AG10803 (cell line): Measurements from ENCODE around the gene RGS6.

Experiments
- DNase-seq: peaks from one replicate; pipeline ENCODE4 v3.0.0; 2010; ENCODE audit warnings: low read depth
- H3K4me3 ChIP-seq: 2 replicates; pipeline ENCODE4 v1.5.1; 2011; ENCODE audit warnings: mild to moderate bottlenecking, low read length, control low read depth
- TF ChIP-seq, protein P1 (sequence below): conservative IDR thresholded peaks from 2 replicates; pipeline ENCODE4 v1.5.1; 2011; ENCODE audit warnings: mild to moderate bottlenecking, low read length, control low read depth, inconsistent platforms

The RGS6 gene

DNA sequence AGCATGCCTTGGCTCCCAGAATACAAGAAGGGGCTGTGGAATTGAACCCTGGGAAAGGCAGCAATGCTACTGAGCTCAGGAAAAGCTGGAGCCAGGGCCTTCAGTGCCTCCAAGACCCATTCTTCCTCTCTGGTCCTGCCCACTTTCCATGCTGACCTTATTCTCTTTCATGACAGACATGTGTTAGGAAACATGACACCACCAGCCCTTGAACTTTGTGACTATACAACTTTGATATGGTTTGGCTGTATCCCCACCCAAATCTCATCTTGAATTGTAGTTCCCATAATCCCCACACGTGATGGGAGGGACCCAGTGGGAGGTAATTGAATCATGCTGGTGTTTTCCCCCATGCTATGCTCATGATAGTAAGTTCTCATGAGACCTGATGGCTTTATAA lies 553.5 kb downstream of the RGS6 start:
- TF ChIP-seq, protein P1, sequence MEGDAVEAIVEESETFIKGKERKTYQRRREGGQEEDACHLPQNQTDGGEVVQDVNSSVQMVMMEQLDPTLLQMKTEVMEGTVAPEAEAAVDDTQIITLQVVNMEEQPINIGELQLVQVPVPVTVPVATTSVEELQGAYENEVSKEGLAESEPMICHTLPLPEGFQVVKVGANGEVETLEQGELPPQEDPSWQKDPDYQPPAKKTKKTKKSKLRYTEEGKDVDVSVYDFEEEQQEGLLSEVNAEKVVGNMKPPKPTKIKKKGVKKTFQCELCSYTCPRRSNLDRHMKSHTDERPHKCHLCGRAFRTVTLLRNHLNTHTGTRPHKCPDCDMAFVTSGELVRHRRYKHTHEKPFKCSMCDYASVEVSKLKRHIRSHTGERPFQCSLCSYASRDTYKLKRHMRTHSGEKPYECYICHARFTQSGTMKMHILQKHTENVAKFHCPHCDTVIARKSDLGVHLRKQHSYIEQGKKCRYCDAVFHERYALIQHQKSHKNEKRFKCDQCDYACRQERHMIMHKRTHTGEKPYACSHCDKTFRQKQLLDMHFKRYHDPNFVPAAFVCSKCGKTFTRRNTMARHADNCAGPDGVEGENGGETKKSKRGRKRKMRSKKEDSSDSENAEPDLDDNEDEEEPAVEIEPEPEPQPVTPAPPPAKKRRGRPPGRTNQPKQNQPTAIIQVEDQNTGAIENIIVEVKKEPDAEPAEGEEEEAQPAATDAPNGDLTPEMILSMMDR = no peak
- no peak overlapping the region for H3K4me3 ChIP-seq
- no peak for DNase-seq

DNA sequence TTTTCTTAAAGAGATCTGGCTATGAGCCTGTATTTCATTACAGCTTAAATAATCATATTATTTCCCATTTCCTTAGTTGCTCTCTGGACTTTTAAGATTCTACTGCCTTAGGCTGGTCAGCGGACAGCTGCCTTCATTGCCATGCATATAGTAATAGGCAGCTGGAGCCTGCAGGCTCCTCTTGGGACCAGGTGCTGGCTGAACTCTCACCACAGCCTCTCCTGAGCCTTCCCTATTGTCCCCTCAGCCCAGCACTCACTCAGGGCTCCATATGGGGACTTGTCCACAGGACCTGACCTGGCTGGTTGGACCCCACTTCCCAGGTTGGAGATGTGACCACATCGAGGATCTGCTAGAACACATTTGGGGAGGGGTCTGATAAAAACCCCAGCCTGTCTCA lies 556.3 kb downstream of the RGS6 start:
- no peak for DNase-seq
- no peak overlapping the region for H3K4me3 ChIP-seq
- TF ChIP-seq, protein P1 = no peak

DNA sequence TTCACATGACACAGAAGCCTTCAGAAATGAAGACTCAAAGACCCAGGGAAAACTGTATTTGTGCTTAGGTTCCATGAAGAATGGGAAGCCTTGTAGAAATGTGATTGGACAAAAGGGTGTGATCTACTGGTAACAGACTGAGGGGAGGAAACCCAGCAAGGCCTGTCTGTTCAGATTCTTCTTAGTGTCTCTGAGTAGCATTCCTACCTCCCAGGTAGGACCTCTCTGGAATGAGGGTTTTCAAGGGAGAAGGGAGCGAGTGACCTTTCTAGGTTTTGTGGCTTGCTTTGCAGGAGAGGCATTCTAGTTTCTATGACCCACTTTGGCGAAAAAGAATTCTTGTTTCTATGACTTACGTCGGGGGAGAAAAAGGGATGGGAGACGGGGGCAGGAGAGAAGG lies 560.0 kb downstream of the RGS6 start:
- no peak for DNase-seq
- no peak overlapping the region for H3K4me3 ChIP-seq
- TF ChIP-seq, protein P1 = no peak

DNA sequence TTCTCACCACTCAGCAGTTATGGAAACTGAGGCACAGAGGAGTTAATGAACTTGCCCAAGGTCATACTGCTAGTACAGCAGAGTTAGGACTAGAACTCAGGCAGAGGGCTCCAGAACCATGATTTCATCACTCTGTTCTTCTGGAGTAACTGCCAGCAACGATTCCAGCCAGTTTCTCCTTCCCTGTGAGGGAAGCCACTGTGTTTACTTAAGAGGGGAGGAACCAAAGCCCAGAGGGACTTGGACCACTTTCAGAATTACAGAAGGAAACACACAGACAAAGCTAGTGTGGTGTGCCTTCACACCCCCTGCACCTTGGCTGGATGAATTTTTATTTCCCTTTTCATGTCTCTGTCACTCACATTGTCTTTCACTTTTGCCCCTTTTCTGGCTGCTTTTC lies 563.4 kb downstream of the RGS6 start:
- no peak overlapping the region for H3K4me3 ChIP-seq
- no peak for DNase-seq
- TF ChIP-seq, protein P1 = no peak

DNA sequence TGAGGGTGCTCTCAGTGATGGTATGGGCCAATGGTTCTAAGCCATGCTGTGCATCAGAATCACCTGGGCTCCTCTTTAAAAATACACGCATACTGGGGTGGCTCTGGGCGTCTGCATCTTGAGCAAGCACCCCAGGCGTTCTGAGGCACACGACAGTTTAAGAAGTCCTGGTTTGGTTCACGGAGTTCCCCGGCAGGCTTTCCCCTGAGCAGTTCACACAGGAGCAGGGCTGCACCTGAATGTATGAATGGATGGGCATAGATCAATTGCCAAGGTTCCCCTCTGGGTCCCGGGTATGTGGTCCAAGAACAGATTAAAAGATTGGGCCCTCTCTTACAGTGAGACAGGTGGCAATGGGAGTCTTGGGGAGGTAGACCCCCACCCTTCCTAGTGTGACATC lies 566.4 kb downstream of the RGS6 start:
- DNase-seq = no peak
- TF ChIP-seq, protein P1 = no peak
- no peak overlapping the region for H3K4me3 ChIP-seq

DNA sequence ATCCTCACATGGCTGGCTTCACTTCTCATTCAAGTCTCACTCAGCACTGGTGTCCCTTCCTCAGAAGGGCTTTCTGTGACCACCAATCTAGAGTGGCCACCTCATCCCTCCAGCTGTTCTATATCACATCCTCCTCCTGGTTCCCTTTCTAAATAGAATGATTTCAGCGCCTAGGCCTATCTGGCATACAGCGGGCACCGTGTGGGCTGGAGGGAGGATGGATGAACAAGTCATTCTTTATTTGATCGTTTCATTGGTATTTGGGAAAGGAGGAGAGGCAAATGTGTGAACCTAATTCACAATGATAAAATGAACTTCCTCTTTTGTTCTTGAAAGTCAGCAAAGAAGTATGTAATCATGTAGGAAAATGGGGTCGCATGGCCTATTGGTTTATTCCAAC lies 567.5 kb downstream of the RGS6 start:
- TF ChIP-seq, protein P1 = no peak
- no peak overlapping the region for H3K4me3 ChIP-seq
- DNase-seq = no peak

DNA sequence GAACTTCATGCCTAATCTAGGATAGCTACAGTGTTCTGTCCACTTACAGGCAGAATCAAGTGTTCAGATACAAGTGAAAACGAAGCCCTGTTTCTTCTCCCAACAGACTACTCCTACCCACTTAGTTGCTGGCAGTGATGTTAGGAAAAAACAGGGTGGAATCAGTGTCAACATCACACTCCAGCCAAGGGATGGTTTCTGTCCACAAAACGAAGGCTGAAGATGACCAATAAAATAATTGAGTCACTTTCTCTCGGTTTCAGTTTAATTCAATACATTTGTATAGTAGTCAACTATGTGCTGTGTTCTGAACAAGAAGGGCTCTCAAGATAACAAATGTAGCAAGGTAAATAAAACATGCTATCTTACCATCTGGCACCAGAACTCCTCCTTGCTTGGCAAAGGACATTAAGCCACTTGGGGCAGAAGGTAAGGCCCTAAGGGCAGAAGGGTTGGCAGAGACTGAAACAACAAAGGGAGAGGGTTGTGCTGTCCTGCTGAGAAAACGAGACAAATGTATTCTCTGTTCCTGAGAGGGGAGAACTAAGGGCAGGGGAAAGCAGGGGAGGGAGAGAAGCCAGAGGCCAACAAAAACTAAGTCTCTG lies 568.1 kb downstream of the RGS6 start:
- TF ChIP-seq, protein P1 = no peak
- DNase-seq = no peak
- H3K4me3 ChIP-seq = no peak overlapping the region
